Mesenteric fat pad (tissue), 1 donor: ENCODE results near the gene GPRC5B. TPM values are rescaled to one million over a fixed set of nuclear protein-coding genes. Genes with fewer than 3 reads are reported as not detected.

Experiments
- DNase-seq: peaks from one replicate; pipeline ENCODE4 v3.0.0-alpha.2; 2020; ENCODE audit warnings: low spot score
- total RNA-seq: library from RNA; stranded (reverse); fragmentation: NEBNext Ultra II Directional; extraction: Animal tissue kit (Norgen Biotek cat#: 25700); gene quantifications from one replicate; pipeline ENCODE4 v1.2.1, GENCODE V29; 2021
- donor health status: DM: yes; HTN: yes; CAD: no.

The GPRC5B gene
- total RNA-seq, 1 donor from 2014 or later: 33.1 TPM

GRCh38 chr16:19817122-19817521 is 67.5 kb downstream of the GPRC5B start:
- DNase-seq: no peak

GRCh38 chr16:19815418-19815817 is 69.2 kb downstream of the GPRC5B start:
- no peak for DNase-seq

- DNase-seq: no peak
Measured at GRCh38 chr16:19812986-19813385, 71.7 kb downstream of the GPRC5B start.

GRCh38 chr16:19810817-19811731 is 73.6 kb downstream of the GPRC5B start:
- no peak for DNase-seq

- no peak for DNase-seq
Measured at GRCh38 chr16:19809693-19810092, 75.0 kb downstream of the GPRC5B start.

- DNase-seq: no peak
Measured at GRCh38 chr16:19809121-19809635, 75.5 kb downstream of the GPRC5B start.

- no peak for DNase-seq
Measured at GRCh38 chr16:19808061-19808641, 76.5 kb downstream of the GPRC5B start.

Other genes with a start within 250 kb of the GPRC5B start
- 14.3 TPM for gene KNOP1, start 166.6 kb downstream of the GPRC5B start, total RNA-seq
- gene IQCK, start 166.6 kb downstream of the GPRC5B start, total RNA-seq: 9.7 TPM
- not detected for gene GPR139, start 189.0 kb upstream of the GPRC5B start, total RNA-seq